ENCODE data around the gene FUT7. TPM values are rescaled to one million over a fixed set of nuclear protein-coding genes. Genes with fewer than 3 reads are reported as not detected.

Gene FUT7
- total RNA-seq, 1 donor, result not detected

GRCh38 chr9:136994180-136994887 lies 37.6 kb downstream of the FUT7 start:
- Histone ChIP-seq H3K4me1 (ENCODE audit: insufficient read depth, low read length) (peaks cover 34% of the 10 kb centered on the region), H3K27me3 (ENCODE audit: insufficient read depth, low read length) (no peaks in the 10 kb centered on the region), H3K27ac (ENCODE audit: low read depth, low read length) (no peak overlapping the region), H3K4me2 (ENCODE audit: insufficient read depth, low read length) (no peak overlapping the region), H3K79me2 (ENCODE audit: insufficient read depth, low read length) (peaks cover 10% of the 10 kb centered on the region), H3K4me3 (ENCODE audit: insufficient read depth, low read length) (no peak overlapping the region), H3K9me3 (ENCODE audit: low read depth, low read length) (no peaks in the 10 kb centered on the region), H3K36me3 (ENCODE audit: insufficient read depth, low read length) (no peaks in the 10 kb centered on the region), H4K20me1 (ENCODE audit: insufficient read depth, low read length) (peaks cover 2% of the 10 kb centered on the region), H2AFZ (ENCODE audit: low read length) (no peak overlapping the region)
- DNase-seq (ENCODE audit: insufficient read length, low spot score, missing footprints), result no peak
- TF ChIP-seq, protein P1, sequence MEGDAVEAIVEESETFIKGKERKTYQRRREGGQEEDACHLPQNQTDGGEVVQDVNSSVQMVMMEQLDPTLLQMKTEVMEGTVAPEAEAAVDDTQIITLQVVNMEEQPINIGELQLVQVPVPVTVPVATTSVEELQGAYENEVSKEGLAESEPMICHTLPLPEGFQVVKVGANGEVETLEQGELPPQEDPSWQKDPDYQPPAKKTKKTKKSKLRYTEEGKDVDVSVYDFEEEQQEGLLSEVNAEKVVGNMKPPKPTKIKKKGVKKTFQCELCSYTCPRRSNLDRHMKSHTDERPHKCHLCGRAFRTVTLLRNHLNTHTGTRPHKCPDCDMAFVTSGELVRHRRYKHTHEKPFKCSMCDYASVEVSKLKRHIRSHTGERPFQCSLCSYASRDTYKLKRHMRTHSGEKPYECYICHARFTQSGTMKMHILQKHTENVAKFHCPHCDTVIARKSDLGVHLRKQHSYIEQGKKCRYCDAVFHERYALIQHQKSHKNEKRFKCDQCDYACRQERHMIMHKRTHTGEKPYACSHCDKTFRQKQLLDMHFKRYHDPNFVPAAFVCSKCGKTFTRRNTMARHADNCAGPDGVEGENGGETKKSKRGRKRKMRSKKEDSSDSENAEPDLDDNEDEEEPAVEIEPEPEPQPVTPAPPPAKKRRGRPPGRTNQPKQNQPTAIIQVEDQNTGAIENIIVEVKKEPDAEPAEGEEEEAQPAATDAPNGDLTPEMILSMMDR (IDR thresholded peaks at IDR 0.05; ENCODE audit: extremely low read depth, low read depth, low read length), result no peak

- TF ChIP-seq, protein P1 (IDR thresholded peaks at IDR 0.05; ENCODE audit: extremely low read depth, low read depth, low read length), result no peak
These were observed 39.0 kb downstream of the FUT7 start for GRCh38 chr9:136992819-136993369.

GRCh38 chr9:136991993-136992818 lies 39.7 kb downstream of the FUT7 start, which contains the start of gene PAXX:
PAXX (plus strand) TSS chr9:136992422; CDS start chr9:136992444, 22 bp downstream.
- H3K79me2 ChIP-seq (ENCODE audit: insufficient read depth, low read length), result peaks cover 10% of the 10 kb centered on the region
- H2AFZ ChIP-seq (ENCODE audit: low read length), result peak within 1 kb of the TSS; percentile 68
- peak; percentile 100 for DNase-seq (ENCODE audit: insufficient read length, low spot score, missing footprints)

More at GRCh38 chr9:136992819-136993369, 39.0 kb downstream of the FUT7 start:
- H3K4me1 ChIP-seq (ENCODE audit: insufficient read depth, low read length), result peaks cover 34% of the 10 kb centered on the region
- peaks cover 2% of the 10 kb centered on the region for H4K20me1 ChIP-seq (ENCODE audit: insufficient read depth, low read length)
- peaks cover 10% of the 10 kb centered on the region for H3K79me2 ChIP-seq (ENCODE audit: insufficient read depth, low read length)
- no peaks in the 10 kb centered on the region for H3K27me3 ChIP-seq (ENCODE audit: insufficient read depth, low read length)
- H3K27ac ChIP-seq (ENCODE audit: low read depth, low read length), result no peak overlapping the region
- no peaks in the 10 kb centered on the region for H3K9me3 ChIP-seq (ENCODE audit: low read depth, low read length)
- no peaks in the 10 kb centered on the region for H3K36me3 ChIP-seq (ENCODE audit: insufficient read depth, low read length)
- H2AFZ ChIP-seq (ENCODE audit: low read length), result peak overlapping the region; percentile 68
- no peak for DNase-seq (ENCODE audit: insufficient read length, low spot score, missing footprints)
- peak overlapping the region; percentile 93 for H3K4me2 ChIP-seq (ENCODE audit: insufficient read depth, low read length)
- H3K4me3 ChIP-seq (ENCODE audit: insufficient read depth, low read length), result peak overlapping the region; percentile 82

More at GRCh38 chr9:136991993-136992818, 39.7 kb downstream of the FUT7 start, which contains the start of gene PAXX:
- Histone ChIP-seq H3K9me3 (ENCODE audit: low read depth, low read length) (no peaks in the 10 kb centered on the region), H3K27ac (ENCODE audit: low read depth, low read length) (no peak within 1 kb of the TSS), H4K20me1 (ENCODE audit: insufficient read depth, low read length) (peaks cover 2% of the 10 kb centered on the region), H3K4me1 (ENCODE audit: insufficient read depth, low read length) (peaks cover 28% of the 10 kb centered on the region), H3K27me3 (ENCODE audit: insufficient read depth, low read length) (no peaks in the 10 kb centered on the region), H3K4me2 (ENCODE audit: insufficient read depth, low read length) (peak within 1 kb of the TSS; percentile 93), H3K4me3 (ENCODE audit: insufficient read depth, low read length) (peak within 1 kb of the TSS; percentile 82), H3K36me3 (ENCODE audit: insufficient read depth, low read length) (no peaks in the 10 kb centered on the region)
- TF ChIP-seq, protein P1 (IDR thresholded peaks at IDR 0.05; ENCODE audit: extremely low read depth, low read depth, low read length), result no peak

Measured in osteoblast (primary cell).